ENCODE results near the gene EFCAB11.
A peak's percentile ranks its signal among the peaks of the same experiment; 100 is the strongest.

The EFCAB11 gene

GRCh38 chr14:89773644-89774316 lies 180.8 kb downstream of the EFCAB11 start:
- DNase-seq (ENCODE audit: low read depth) = peak; percentile 33
- no peak for TF ChIP-seq CTCF (IDR thresholded peaks at IDR 0.05; ENCODE audit: low read length, missing control alignments)
- H3K4me3 ChIP-seq (replicated peaks; ENCODE audit: low read depth, low read length) = no peak overlapping the region

DNA sequence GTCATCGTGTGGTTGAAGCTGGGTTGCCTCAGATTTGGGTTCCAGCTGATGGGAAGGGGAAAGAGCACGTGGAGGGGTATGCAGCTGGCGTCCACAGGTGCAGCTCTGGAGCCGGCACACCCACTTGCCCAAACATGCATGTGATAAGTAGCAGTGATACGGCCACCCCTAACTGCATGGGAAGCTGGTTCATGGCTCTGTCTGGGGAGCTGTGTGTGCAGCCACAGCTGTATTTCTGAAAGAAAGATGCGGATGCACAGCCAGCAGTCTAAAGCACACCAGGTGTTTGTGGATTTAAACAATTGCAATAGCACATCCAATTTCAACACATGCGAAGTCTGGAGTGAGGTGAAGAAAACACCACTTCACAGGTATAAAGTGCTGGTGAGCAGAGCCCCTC lies 181.4 kb downstream of the EFCAB11 start:
- TF ChIP-seq CTCF (IDR thresholded peaks at IDR 0.05; ENCODE audit: low read length, missing control alignments) = no peak
- H3K4me3 ChIP-seq (replicated peaks; ENCODE audit: low read depth, low read length) = no peak overlapping the region
- DNase-seq (ENCODE audit: low read depth) = no peak

DNA sequence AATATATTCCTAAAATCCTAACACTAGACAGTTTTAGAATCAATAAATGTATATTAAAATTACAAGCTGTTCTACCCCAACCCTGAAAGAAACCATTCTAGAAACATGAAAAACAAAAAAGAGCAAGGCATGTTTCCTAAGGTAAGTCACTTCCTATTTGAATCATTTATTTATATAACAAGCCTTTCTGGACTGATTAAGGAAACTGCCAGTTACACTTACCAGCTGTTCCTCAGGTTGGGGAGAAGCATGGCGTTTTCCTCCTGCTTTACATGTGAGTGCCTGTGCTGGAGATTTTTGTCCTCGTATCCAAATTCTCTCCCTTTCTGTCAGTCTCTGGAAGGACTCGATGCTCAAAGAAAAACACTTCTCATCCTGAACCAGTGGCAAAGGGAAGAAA lies 183.3 kb downstream of the EFCAB11 start:
- no peak for TF ChIP-seq CTCF (IDR thresholded peaks at IDR 0.05; ENCODE audit: low read length, missing control alignments)

DNA sequence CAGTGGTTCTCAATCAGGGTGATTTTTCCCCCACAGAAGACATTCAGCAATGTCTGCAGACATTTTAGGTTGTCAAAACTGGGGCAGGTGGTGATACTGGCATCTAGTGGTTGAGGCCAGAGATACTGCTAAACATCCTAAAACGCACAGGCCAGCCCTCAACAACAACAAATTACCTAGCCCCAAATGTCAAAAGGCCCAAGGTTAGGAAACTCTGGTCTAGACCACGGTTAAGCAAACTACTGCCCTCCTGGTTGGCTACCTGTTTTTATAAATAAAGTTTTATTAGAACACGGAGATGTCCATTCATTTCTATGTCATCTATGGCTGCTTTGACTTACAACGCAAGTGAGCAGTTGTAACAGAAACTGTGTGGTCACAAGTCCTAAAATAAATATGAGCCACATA lies 186.7 kb downstream of the EFCAB11 start:
- TF ChIP-seq CTCF (IDR thresholded peaks at IDR 0.05; ENCODE audit: low read length, missing control alignments) = peak; percentile 76
- no peak overlapping the region for H3K4me3 ChIP-seq (replicated peaks; ENCODE audit: low read depth, low read length)
- DNase-seq (ENCODE audit: low read depth) = peak; percentile 73

More for the DNA sequence above, 183.3 kb downstream of the EFCAB11 start:
- DNase-seq (ENCODE audit: low read depth) = peak; percentile 44
- H3K4me3 ChIP-seq (replicated peaks; ENCODE audit: low read depth, low read length) = no peak overlapping the region

- no peak overlapping the region for H3K4me3 ChIP-seq (replicated peaks; ENCODE audit: low read depth, low read length)
- no peak for TF ChIP-seq CTCF (IDR thresholded peaks at IDR 0.05; ENCODE audit: low read length, missing control alignments)
- no peak for DNase-seq (ENCODE audit: low read depth)
These were observed 187.4 kb downstream of the EFCAB11 start for GRCh38 chr14:89767131-89767530.

- no peak overlapping the region for H3K4me3 ChIP-seq (replicated peaks; ENCODE audit: low read depth, low read length)
- no peak for DNase-seq (ENCODE audit: low read depth)
- TF ChIP-seq CTCF (IDR thresholded peaks at IDR 0.05; ENCODE audit: low read length, missing control alignments) = no peak
These were observed 189.2 kb downstream of the EFCAB11 start for GRCh38 chr14:89765346-89765745.

DNA sequence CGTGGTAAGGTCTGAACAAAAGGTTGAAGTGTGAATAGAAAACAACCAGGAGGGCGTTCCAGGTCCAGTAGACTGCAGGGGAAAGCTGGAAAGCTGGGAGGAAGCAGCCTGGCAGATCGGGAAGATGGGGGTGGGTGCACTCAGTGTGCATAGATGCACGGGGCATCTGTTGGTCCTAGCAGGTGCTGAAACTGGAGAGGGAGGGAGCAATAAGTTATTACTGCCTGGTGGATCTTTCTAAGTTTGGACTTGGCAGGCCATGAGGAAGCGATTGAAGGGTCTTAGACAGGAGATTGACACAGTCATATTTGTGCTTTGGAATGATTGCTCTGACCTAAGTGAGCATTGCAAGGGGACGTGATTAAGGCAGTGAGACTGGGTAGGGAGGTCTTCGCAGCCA lies 194.4 kb downstream of the EFCAB11 start:
- no peak for TF ChIP-seq CTCF (IDR thresholded peaks at IDR 0.05; ENCODE audit: low read length, missing control alignments)

More for the DNA sequence above, 194.4 kb downstream of the EFCAB11 start:
- DNase-seq (ENCODE audit: low read depth) = no peak
- H3K4me3 ChIP-seq (replicated peaks; ENCODE audit: low read depth, low read length) = no peak overlapping the region

Data from fibroblast of pulmonary artery (primary cell).